Kidney epithelial cell (primary cell): ENCODE results near the gene ARIH2. TPM values are rescaled to one million over a fixed set of nuclear protein-coding genes. Genes with fewer than 3 reads are reported as not detected.
A peak's percentile ranks its signal among the peaks of the same experiment; 100 is the strongest.
"Not testable (repeated sequence)": the region's sequence is repeated elsewhere in the genome, so short reads cannot be mapped to it uniquely, and the experiment has no call there.

Experiments
- DNase-seq: peaks from one replicate; pipeline ENCODE4 v3.0.0-alpha.2; 2010; ENCODE audit warnings: low read depth
- H3K27me3 ChIP-seq: 2 replicates; pipeline ENCODE4 v1.6.0; 2011; ENCODE audit warnings: low read length; ENCODE audit not compliant: control insufficient read depth, insufficient read depth
- H3K36me3 ChIP-seq: 2 replicates; pipeline ENCODE4 v1.5.1; 2011; ENCODE audit warnings: low read length; ENCODE audit not compliant: control insufficient read depth, insufficient read depth
- H3K4me3 ChIP-seq: 2 replicates; pipeline ENCODE4 v1.5.1; 2011; ENCODE audit warnings: low read depth, mild to moderate bottlenecking, control low read depth, low read length
- CTCF ChIP-seq: IDR thresholded peaks from 2 replicates; pipeline ENCODE4 v1.5.1; 2011; ENCODE audit warnings: mild to moderate bottlenecking, moderate library complexity, low read length, control low read depth, inconsistent platforms; ENCODE audit not compliant: insufficient read depth, poor library complexity, severe bottlenecking
- total RNA-seq: library from RNA; depleted of rRNA; stranded (reverse); fragments of >200 nt; gene quantifications from 2 replicates; pipeline ENCODE4 v1.2.3, GENCODE V29; 2015

The ARIH2 gene
- total RNA-seq, 1 donor from 2014 or later = 99.9 TPM

- TF ChIP-seq CTCF = no peak
- no peaks in the 10 kb centered on the region for H3K36me3 ChIP-seq
- no peak for DNase-seq
- H3K27me3 ChIP-seq = no peaks in the 10 kb centered on the region
- peak overlapping the region; percentile 94 for H3K4me3 ChIP-seq
Observed at GRCh38 chr3:49007771-49008528, 89.3 kb downstream of the ARIH2 start.

- H3K36me3 ChIP-seq, H3K27me3 ChIP-seq, DNase-seq: not testable (repeated sequence)
- H3K4me3 ChIP-seq = peak overlapping the region; percentile 94
Observed at GRCh38 chr3:49008627-49009026, 90.0 kb downstream of the ARIH2 start.

- H3K36me3 ChIP-seq = no peaks in the 10 kb centered on the region
- H3K27me3 ChIP-seq = no peaks in the 10 kb centered on the region
- DNase-seq = no peak
- H3K4me3 ChIP-seq = no peak overlapping the region
- TF ChIP-seq CTCF = no peak
Observed at GRCh38 chr3:49009396-49009795, 90.8 kb downstream of the ARIH2 start.

- TF ChIP-seq CTCF = no peak
- Histone ChIP-seq H3K27me3 (no peaks in the 10 kb centered on the region), H3K4me3 (no peak overlapping the region), H3K36me3 (peaks cover 1% of the 10 kb centered on the region)
- no peak for DNase-seq
Observed at GRCh38 chr3:49012441-49013017, 93.9 kb downstream of the ARIH2 start.

- no peaks in the 10 kb centered on the region for H3K27me3 ChIP-seq
- DNase-seq = no peak
- peaks cover 1% of the 10 kb centered on the region for H3K36me3 ChIP-seq
- H3K4me3 ChIP-seq = no peak overlapping the region
- TF ChIP-seq CTCF = no peak
Observed at GRCh38 chr3:49013113-49013737, 94.6 kb downstream of the ARIH2 start.
